Stimulated activated CD8-positive, alpha-beta memory T cell treated with anti-CD3 and anti-CD28 coated beads, Interleukin-4, amount 100 ng/mL, for 4 hours (primary cell): Measurements from ENCODE around the gene CBR3.

Experiments
- DNase-seq, 2 donors: peaks; one replicate each; pipeline ENCODE4 v3.0.0-alpha.2; 2020; ENCODE audit warnings: low read depth in 2 of 2, low spot score in 1 of 2

The CBR3 gene

DNA sequence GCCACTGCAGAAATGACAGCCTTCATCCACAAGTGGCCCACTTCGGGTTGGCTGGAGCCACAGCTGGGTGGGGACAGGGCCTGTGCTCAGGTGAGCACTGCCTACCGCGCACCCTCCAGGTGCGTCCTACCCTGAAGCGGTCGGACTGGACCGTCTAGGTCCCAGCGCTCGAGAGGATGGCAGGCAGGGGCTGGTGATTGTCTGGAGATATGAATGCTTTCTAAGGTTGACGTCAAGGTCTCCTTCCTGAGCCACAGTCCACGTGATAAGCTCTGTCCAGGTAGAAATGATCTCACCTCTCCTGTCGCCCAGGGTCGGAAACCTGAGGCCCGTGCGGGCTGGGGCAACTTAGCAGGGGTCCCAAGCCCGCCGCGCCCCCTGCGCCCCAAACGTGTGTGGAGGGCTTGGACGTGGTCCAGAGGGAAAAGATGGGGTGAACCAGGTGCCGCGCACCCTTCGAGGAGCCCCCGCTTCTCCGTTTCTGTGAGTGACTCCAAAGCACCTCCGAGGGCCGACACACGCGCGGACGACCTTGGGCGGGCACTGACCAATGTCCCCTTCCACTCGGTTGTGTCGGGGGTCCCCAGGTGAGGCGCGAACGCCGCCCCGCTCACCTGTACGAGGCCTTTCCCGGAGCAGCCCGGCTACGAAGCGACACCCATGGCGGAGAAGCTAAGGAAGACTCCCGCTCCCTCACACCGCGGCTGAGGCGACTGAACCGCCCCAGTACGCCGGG lies 20.9 kb downstream of the CBR3 start:
- DNase-seq = no peak

DNA sequence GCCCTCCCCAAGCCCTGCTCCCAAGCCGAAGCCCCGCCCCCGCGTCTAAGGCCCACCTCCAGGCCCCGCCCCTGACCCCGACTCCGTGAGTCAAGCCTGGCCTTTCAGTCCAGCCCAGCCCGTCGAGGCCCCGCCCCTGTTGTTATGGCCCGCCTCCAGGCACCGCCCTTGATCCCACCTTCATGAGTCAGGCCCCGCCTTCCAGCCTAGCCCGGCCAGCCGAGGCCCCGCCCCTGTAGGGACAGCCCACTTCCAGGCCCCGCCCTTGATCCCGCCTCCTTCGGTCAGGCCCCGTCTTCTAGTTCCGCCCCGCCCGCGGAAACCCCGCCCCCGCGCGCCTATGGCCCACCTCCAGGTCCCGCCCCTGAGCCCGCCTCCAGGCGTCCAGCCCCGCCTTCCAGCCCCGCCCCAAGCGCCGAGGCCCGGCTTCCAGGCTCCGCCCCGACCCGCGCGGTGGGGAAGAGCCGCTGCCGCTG lies 21.5 kb downstream of the CBR3 start:
- peak; percentile 99 to 100 for DNase-seq

DNA sequence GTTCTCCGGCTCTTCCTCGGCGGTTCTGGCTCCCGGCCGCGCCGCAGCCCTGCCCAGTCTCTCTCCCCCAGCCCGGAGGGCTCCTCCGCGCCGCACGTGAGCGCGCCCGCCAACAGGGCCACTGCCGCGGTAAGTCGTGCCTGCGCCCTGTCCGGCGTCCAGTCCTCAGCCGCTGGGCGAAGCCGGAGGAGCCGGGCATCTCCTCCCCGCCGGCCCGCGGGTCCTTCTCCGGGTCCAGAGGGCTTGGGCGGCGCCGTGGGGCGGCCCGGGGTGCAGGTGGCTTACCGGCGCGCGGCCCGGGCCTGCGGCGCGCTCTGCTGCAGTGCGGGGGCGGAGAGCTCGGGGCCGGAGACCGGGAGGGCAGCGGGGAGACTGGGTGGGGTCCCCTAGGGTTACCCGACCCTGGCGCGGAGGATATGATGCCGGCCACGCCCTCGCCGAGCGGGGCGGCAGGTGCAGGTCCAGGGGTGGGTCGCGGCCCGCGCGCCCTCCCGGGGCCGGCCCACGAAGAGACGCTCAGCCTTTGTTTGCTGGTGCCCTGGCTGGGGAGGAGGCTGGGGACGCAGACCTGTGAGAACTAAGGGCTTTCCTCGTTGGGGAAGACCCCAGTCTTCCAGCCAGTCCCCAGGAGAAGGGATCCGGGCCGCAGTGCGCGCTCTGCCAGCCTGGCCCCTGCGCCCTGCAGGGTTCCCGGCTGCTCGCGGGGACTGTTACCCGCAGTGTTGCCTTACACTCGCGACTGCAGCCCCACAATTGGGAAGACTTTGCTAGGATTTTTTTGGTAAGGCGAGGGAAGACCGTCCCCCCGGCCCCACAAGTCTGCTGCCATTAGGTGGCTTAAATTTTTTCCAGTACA lies 22.2 kb downstream of the CBR3 start, which contains the start of gene DOP1B:
Gene DOP1B (plus strand): TSS at position 10 of the 856 bp plus-strand sequence. CDS start 7,910 bp downstream, outside the sequence.
- no peak for DNase-seq

DNA sequence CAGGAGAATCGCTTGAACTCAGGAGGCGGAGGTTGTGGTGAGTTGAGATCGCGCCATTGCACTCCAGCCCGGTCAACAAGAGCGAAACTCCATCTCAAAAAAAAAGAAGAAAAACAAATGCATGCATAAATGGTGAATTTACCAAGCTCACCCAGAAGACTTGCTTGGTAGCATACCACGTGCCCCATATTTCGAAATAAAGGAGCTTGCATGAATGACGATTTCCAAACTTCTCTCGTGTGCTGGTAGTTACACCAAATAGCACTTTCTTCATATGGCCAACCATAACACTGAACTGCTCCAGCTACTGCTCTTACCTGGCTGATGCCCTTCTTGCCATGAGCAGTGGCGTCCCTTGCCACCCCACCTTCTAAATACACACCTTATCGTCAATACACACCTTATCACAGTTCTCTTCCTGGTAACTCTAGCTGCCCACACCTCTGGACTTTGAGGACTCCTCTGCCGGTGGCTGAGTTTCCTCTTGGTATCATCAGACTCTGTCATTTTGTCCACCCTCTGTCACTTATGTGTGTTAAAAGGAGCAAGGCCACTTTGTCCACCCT lies 24.6 kb downstream of the CBR3 start:
- no peak for DNase-seq

DNA sequence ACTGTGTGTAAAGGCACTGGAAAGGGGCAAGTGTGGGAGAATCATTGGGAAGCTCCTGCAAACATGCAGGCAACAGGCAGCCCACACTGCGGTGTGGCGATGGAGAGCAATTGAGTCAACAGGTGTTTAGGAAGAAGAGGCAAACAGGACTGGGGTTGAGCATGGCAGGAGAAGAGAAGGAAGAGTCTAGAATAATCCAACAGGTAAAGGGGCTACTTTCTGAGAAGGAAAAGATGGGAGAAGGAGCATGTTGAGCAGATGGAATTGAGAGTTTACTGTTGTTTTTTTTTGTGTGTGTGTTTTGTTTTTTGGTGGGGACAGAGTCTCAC lies 25.9 kb downstream of the CBR3 start:
- no peak for DNase-seq

DNA sequence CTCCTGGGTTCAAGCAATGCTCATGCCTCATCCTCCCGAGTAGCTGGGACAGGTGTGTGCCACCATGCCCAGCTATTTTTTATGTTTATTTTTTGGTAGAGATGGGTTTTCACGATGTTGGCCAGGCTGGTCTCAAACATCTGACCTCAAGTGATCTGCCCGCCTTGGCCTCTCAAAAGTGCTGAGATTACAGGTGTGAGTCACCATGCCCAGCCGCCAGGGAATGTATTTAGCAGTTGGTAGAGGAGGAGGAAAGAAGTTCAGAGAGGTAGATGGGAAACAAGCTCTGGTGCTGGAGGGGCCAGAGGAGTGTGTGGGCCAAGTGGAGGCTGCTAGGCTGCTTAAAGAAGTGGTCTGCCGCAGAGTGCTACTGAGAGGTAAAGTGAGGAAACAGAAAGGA lies 27.8 kb downstream of the CBR3 start:
- no peak for DNase-seq

DNA sequence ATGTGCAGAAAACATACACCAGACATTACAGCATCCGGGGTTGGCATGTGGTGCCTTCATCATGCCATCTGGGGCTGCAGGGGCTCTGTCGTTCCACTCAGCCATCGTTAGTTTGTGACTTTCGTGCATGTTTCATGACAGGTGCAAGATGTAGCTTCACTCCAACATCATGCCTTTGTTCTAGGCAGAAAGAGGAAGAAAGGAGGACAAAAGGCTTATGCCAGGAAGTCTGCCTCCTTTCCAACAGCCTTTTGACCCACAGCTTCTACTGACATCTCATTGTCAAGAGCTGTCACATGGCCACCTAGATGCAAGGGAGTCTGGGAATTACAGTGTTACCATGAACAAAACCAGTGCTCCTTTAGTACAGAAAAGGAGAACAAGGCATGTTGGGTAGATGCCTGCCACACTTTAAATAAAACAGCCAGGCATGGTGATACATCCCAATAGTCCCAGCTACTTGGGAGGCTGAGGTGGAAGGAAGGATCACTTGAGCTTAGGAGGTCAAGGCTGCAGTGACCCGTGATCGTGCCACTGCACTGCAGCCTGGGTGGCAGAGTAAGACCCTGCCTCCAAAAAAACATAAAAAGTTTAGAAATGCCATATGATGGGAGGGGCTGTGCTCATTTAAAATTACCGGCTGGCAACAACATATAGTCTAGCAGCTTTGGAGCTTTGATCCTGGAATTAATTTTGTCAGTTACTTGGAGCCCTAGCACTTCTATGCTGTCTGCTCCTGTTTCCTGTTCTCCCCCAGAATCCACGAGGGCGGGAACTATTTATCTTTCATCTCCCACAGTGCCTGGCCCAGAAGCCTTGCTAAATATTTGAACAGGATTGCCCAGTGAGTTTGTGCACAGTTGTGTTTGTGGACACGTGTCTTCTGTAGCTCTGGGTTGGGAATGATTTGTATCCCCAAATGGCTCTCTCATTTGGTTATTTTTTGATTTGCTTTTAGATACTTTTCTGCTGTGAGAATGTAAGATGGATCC lies 29.2 kb downstream of the CBR3 start:
- no peak for DNase-seq

DNA sequence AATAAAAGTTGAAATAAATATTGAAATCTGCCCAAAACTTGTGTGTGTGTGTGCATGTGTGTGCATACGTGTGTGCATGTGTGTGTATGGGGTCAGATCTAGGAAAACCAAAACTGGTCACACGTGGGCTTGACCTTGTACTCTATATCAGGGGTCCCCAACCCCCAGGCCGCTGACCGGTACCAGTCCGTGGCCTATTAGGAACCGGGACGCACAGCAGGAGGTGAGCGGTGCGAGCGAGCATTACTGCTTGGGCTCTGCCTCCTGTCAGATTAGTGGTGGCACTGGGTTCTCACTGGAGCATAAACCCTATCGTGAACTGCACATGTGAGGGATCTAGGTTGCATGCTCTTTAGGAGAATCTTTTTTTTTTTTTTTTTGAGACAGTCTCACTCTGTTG lies 30.5 kb downstream of the CBR3 start:
- DNase-seq = no peak

DNA sequence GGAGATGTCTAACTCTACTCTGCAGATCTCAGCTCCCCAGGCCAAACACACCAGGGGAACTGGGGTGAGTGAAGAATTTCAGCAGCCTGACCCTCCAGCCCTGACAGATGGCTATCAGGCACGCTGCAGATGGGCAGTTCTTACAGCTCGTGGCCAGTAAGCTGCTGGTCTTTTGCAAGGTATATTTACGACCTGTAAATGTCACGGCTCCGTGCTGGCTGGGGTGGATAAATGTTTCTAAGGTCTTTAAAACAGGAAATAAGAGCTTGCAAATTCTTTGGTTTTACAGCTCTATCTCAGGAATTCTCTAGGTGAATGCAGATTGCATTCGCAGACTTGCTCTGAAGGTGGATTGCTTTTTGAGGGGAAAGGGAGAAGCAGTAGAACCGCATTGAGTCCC lies 31.8 kb downstream of the CBR3 start:
- DNase-seq = no peak

DNA sequence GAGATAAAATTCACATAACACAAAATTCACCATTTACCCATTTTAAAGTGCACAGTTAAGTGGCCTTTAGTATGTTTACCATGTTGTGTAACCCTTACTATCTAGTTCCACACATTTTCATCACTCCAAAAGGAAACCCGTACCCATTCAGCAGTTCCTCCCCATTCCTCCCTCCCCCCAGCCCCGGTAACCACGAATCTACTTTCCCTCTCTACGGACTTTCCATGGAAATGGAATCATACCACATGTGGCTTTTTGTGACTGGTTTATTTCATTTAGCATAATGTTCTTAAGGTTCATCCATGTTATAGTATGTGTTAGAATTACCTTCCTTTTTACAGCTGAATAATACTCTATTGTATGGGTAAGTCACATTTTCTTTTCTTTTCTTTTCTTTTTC lies 32.7 kb downstream of the CBR3 start:
- DNase-seq = no peak

DNA sequence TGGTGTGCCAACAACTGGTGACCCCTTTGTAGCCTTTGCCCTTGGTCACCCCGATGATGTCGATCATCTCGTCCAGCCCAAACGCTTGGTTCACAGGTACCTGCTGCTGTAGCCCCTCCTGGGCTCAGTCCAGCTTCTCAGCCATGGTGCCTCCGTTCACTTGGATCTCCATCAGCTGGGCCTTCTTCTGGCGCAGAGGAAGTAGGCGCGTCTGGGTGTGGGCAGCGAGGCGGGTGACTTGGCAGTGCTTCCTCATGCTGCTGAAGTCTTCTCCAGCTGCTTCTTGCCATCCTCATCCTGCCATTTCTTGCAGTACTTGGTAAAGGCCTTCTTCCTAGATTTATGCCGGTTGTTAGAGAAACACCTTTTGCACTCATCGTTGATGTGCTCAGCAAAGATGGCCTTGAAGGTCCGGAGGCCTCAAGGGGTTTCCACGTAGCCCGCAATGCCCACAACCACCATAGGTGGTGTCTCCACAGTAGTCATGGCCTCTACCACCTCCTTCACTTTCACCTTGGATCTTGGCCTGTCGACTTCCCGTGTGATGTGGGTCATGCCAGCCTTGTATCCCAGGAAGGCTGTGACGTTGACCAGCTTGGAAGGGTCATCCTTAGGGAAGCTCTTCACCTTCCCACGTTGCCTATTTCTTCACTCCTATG lies 34.7 kb downstream of the CBR3 start:
- DNase-seq = no peak

DNA sequence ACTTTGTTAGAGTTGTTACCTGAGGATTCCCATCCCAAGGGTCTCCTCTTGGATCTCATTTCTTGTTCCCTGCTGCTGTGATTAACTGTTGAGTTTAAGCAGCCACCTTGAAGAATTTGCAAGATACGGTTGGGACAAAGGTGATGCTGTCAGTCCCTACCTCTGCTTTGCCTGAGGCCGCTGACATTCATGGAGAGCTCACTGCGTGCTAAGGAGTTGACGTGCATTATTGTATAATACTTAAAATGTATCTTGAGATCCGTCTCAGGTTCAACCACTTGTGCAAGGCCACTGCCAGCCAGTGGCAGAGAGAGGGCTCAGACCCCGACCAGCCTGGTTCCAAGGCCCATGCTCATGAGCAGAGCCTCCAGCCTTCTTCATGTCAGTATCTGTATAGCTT lies 35.9 kb downstream of the CBR3 start:
- DNase-seq = no peak

DNA sequence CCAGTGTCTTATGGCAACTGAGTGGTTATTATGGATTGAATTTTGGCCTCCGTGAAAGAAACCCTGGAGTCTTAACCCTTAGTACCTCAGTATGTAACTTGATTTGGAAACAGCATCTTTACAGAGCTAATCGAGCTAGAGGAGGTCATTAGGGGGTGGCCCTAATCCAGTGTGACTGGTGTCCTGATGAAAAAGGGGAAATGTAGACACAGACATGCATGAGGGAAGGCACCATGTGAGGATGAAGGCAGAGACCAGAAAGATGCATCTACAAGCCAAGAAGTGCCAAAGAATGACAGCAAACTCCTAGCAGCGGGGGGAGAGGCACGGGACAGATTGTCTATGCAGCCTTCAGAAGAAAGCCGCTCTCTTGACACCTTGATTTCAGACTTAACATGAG lies 36.5 kb downstream of the CBR3 start:
- DNase-seq = no peak

DNA sequence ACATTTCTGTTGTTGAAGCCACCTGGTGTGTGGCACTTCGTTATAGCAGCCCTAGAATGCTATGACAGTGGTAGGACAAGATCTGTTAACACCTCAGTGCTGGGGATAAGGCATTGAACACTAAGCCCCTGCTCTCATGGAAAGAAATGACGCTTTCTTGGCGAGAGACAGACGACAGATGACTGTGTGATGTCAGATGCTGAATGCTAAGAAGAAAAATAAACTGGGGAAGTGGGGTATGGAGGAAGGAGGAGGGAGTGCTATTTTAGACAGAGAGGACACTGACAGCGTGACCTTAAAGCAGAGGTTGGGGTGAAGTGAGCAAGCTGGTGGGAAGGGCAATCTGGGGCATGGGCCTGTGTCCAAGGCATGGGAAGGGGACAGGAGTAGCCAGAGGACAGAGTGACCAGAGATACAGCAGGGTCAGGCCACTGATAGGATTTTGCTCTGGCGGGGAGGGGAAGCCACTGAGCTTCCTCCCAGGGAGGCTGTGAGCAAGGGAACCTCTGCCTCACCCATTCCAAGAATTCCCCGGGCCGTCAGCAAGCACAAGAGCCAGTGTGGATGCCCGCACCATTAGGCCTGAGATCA lies 37.0 kb downstream of the CBR3 start:
- no peak for DNase-seq

DNA sequence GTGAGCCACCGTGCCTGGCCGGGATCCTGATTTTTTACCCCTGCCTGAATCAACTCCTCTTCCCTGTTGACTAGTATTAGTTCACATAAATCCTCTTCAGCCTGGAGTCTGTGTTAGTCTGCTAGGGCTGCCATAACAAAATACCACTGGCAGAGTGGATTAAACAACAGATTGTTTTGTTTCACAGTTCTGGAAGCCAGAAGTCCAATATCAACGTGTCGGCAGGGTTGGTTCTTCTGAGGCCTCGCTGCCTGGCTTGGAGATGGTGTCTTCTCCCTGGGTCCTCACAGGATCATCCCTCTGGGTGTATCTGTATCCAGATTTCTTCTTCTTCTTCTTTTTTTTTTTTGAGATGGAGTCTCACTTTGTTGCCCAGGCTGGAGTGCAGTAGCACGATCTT lies 39.9 kb downstream of the CBR3 start:
- no peak for DNase-seq

DNA sequence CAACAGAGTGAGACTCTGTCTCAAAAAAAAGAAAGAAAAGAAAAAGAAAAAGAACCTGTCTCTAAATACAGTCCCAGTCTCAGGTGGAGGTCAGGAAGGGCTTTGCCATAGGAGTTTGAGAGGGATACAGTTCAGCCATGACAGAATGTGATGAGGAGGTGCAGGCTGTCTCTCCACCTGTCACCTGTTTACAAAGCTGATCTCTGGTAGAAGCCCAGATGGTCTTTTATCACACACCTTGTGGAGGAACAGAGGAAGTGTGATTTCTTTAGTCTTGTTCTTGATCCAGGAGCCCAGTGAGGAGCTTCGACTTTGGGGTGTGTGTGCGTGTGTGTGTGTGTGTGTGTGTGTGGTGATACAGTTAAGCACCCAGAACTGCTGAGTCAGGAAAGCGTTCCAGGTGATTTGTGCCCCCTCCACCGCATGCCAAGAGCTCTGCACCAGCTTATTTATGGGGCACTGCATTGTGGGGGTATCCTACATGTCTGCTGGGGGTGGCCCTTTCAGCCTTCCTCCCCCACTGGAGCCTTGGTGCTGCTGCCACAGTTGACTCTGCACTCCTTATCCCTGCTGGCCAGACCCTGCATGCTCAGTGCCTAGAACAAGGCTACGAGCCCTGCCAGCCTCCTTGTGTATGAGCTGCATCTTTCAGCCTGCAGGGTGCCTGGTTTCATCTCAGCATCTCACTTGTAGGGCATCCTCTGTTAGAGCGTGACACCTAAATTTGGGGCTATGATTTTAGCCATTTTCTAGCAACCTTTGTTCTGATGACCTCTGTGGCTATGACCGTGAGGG lies 41.1 kb downstream of the CBR3 start:
- DNase-seq = no peak

DNA sequence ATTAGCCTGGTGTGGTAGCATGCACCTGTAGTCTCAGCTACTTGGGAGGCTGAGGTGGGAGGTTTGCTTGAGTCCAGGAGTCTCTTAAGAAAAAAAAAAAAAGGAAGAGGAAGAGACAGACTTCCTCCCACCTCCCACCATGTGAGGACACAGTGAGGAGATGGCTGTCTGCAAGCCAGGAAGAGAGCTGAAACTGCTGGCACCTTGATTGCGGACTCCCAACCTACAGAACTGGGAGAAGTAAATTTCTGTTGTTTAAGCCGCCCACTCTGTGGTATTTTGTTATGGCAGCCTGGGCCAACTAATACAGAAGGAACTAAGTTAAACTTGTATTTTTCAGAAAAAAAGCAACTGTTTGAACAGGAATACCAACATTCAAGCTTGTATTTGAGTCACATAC lies 43.5 kb downstream of the CBR3 start:
- DNase-seq = no peak

DNA sequence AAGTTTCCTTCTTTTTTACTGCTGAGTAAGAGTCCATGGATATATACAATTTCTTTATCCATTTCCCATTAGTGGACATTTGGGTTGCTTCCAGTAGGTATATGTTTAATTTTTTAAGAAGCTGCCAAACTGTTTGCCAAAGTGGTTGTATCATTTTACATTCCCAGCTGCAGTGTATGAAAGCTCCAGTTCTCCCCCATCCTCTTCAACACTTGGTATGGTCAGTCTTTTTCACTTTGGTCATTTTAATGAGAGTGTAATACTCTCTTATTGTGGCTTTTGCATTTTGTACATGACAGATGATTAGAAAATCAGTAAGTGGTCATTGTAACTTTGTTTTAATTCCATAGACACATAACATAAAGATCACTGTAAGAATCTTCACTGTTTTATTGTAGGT lies 44.3 kb downstream of the CBR3 start:
- no peak for DNase-seq

DNA sequence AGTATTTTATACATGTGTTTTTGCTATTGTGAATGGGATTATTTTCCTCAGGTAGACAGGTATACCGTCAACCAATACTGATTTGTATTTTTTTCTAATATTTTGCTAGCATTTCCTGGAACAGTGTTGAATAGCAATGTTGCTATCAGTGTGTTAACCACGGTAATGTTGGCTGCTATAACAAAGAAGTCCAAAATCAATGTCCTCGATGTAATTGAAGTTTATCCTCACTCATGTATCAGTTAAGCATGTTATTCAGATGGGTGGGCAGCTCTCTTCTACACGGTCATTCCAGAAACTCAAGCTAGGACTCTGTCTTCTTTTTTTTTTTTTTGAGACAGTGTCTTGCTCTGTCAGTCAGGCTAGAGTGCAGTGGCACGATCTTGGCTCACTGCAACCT lies 46.1 kb downstream of the CBR3 start:
- no peak for DNase-seq
